HG03439 (cell line): ENCODE data around the gene NLRP1.
"Not testable (repeated sequence)": the region's sequence is repeated elsewhere in the genome, so short reads cannot be mapped to it uniquely, and the experiment has no call there.

ENCODE experiments used
- ATAC-seq: cut with Tn5 transposase; IDR thresholded peaks from one replicate; pipeline ENCODE4 v1.9.1; 2021; ENCODE audit warnings: mild to moderate bottlenecking, moderate library complexity; ENCODE audit not compliant: unreplicated experiment

The NLRP1 gene

DNA sequence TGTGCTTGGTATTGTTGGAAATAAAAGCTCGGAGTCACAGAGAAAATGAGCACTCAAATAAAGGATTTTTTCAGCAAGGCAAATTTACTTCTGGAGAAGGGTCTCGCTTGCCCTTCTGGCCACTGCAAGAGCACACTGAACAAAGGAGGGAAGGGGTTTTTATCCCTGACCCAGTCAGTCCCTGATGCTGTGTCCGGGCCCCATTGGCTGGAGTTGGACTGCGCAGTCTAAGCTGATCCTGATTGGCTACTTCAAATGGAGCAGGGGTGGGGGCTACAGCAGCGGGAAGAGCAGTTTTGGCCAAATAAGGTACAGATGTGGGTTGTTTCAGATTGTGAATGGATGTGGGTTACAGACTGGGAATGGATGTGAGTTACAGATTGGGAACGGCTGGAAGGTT is 4.3 kb upstream of the NLRP1 start:
- ATAC-seq: no peak

DNA sequence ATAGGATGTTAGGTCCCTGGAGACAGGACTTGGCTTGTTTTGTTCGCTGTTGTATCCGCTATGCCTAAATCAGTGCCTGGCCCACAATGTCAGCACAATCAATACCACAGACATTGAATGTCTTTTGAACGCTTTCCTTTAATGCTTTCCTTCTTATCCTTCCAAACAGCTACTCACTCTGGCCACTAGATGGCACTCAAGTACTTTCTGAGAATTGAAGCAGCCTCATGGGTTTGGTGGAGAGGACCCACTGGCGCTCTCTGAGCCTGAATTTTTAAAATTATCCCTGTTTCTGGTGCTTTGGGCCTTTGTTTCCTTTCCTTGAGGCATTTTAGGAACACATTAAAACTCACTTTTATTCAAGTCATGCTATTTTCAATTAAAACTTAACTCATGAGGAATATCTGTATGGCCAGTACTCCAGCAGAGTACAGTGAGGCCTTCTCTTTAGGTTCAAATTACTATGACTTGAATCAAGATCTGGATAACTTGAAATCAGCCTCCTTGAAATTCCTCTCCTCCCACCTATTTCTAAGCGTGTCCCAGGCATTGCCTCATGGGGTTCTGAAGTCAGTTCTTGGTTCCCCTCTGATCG is 3.2 kb upstream of the NLRP1 start:
- ATAC-seq: no peak

DNA sequence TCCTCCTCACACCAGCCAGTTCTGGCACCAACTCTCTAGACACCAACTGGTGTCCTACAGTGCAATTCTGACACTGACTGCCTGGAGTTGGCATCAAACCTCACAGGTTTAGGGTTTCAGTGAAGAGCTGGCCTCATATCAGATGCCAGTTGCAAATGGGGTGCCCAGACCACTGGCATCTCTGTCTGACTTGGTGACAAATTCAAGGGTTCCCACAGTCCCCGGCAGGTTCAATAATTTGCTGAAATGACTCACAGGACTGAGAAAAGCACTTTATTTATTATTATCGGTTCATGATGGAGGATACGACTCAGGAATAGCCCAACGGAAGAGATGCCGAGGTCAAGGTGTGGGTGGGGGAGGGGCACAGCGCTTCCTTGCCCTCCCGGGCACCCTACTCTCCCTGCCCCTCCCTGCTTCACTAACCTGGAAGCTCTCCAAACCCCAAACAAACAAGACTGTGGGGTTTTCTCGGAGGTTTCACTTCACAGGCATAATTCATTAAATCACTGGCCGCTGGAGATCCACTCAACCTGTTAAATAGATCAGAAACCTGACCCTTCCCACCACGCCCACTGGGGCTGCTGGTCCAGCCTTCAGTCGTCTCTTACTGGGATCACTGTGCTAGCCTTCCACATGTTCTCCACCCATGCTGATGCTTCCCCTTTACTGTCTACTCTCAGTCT is 1.7 kb upstream of the NLRP1 start:
- no peak for ATAC-seq

DNA sequence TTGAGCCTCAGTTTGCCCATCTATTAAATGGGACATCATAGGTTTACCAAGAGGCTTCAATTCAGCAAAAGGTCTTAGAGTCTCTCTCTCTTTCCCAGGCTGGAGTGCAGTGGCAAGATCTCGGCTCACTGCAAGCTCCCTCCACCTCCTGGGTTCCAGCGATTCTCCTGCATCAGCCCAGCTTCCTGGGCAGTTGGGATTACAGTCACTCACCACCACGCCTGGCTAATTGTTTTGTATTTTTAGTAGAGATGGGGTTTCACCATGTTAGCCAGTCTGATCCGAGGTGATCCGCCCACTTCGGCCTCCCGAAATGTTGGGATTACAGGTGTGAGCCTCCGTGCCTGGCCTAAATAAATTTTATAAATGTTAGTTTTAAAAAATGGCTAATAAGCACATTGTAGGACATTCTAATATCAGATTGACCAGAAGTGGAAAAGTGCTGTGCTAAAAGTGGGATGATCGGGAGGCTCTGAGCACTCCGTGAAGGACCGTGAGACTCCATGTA is 1.0 kb upstream of the NLRP1 start:
- ATAC-seq: no peak

DNA sequence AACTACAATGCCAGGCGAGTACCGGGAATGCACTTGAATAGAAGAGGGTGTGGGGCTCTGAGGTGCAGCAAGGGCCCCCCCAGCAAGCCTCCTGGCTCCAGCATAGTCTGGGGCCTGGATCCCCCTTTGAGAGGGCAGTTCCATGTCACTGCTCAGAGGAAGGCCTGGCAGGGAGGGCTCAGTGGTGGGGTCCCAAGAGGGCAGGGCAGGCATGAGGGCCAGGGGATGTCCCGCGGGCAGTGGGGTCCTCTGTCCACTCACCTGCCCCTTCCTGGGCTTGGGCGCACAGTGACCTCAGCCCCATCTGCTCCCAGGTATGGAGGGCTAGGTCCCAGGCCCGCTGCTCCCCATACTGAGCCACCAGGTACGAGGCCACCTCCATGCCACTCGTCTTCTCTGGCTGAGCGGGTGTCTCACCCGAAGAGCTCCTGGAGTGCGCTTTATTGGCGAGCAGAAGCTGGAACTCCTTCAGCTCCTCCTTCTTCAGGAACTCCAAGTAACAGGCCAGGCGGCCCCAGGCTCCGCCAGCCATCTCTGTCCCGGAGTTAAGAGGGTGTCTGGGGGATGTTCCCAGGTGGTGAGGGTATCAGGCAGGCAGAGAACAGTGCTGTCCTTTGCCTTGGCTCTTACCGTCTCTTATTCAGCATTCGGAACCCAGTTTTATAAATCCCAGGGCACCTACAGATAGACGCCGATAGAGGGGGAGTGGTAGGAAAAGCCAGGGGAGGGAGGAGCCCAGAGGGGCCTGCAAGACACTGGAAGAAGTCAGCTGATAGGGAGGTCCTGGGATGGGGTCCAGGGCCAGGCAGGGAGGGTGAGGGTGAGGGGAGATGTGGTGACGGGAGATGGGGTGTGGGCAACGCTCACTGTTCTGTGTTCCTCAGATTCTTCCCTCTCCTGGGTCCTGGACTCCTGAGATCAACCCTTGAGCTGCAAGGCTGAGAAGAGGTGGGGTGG is 605 bp downstream of the NLRP1 start:
- no peak for ATAC-seq

DNA sequence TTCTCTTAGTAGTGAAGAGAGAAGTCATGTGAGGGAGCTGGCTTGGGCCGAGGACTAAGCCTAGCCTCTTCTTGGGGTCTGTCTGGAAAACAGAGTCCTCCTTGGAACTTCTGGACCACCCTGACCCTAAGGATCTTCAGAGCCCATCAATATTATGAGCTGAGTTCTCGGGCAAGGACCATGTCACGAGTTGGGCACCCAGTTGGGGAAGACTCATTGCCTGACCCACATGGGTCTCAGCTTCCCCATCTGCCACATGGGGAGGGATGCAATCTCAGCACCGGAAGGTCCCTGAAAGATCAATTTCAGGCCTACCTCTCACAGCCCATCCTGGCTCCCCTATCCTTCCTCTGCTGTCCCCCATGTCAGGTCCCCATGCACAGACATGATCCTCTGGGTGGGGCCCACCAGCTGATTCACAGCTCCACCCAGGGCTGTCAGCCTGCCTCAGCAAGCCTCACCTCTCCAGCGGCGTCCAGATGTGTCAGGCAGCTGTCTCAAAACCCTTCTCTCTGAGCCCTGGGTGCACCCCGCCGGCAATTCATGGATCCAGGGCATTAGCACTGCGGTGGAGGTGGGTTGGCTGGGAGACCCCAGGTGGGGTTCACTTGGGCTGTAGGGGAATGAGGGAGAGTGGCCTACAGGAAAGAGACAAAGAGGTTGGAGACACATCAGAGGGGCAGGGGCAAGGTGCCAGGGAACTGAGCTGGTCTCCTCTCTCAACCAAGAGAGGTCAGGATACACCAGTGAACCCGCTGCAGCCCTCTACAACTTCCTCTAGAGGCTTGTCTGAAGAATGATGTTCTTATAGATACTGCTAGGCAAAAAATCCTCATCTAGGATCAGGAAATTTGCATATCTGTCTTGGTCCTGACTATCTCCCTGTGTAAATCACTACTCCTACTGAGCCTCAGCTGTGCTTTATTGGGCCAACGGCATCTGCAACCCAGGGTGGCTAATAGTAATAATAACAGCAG is 1.8 kb downstream of the NLRP1 start:
- no peak for ATAC-seq

DNA sequence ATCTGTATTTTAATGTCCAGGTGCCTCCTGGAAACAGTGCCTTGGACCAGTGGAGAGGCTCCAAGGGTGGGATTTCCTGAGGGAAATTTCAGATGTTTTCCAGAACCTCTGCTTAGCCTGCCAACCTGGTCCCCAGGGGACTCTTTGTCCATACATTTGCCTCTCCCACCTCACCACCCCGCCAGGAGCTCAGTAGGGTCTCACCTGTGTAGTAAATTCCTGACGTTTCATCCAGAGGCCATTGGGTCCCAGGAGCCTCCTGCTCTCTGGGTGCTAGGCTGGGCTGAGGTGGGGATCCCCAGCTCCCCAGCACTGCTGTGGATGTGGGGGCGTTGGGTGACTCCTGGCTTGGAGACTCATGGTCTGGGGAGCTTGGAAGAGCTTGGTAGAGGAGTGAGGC is 2.7 kb downstream of the NLRP1 start:
- no peak for ATAC-seq

DNA sequence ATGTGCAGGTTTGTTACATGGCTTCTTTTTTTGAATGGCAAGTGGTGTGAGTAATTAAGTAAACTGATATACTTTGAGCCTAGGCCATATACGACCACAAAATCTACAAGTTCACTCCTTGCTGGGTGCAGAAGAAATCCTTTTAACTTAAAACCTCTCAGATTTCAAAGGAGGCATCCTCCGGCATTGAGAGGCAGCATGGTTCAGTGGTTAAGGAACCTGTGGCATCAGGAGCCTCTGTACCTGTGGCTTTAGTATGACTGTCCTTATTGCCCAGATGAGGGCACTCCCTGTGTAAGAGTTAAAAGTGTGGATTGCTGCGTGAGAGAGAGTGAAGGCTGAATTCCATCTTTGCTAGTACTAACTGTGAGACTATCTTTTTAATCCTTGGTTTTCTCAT is 3.3 kb downstream of the NLRP1 start:
- ATAC-seq: no peak

DNA sequence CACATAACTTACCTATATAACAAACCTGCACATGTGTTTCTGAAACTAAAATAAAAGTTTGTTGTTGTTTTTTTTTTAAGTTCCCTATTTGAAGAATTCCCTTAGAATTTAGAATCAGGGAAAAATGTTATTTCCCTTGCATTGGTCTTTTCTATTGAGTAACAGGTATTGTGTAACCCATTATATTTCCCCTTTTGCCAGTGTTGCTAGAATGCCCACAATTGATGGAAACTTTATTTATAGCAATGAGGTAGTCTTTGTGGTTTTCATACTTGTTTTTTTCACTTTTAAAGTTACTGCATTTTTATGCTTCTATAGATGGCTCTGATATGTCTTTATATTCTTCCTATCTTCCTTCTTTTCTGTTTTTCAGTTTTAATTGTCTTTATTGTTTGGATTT is 3.9 kb downstream of the NLRP1 start:
- ATAC-seq: no peak

DNA sequence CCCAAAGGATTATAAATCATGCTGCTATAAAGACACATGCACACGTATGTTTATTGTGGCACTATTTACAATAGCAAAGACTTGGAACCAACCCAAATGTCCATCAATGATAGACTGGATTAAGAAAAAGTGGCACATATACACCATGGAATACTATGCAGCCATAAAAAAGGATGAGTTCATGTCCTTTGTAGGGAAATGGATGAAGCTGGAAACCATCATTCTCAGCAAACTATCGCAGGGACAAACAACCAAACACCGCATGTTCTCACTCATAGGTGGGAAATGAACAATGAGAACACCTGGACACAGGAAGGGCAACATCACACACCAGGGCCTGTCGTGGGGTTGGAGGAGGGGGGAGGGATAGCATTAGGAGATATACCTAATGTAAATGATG is 5.5 kb downstream of the NLRP1 start:
- ATAC-seq: not testable (repeated sequence)

DNA sequence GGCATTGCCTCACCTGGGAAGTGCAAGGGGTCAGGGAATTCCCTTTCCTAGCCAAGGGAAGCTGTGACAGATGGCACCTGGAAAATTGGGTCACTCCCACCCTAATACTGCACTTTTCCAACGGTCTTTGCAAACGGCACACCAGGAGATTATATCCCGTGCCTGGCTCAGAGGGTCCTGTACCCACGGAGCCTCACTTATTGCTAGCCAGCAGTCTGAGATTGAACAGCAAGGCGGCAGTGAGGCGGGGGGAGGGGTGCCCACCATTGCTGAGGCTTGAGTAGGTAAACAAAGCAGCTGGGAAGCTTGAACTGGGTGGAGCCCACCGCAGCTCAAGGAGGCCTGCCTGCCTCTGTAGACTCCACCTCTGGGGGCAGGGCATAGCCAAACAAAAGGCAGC is 11.3 kb downstream of the NLRP1 start:
- not testable (repeated sequence) for ATAC-seq

DNA sequence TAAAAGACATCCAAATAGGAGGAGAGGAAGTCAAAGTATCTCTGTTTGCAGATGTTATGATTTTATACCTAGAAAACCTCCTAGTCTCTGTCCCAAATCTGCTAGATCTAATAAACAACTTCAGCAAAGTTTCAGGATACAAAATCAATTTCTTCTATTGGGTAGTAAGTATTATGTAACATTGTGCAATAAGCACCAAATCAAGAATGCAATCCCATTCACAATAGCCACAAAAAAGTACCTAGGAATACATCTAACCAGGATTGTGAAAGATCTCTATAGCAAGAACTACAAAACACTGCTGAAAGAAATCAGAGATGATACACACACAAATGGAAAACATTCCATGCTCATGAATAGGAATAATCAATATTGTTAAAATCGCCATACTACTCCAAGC is 13.0 kb downstream of the NLRP1 start:
- ATAC-seq: no peak

DNA sequence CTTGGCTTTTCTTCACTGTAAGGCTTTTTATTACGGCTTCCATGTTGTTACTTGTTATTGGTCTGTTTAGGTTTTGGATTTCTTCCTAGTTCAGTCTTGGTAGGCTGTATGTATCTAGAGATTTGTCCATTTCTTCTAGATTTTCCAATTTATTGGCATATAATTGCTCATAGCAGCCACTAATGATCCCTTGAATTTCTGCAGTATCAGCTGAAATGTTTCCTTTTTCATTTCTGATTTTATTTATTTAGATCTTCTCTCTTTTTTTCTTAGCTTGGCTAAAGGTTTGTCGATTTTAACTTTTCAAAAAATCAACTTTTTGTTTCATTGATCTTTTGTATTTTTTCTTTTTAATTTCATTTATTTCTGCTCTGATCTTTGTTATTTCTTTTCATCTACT is 18.5 kb downstream of the NLRP1 start:
- ATAC-seq: no peak

DNA sequence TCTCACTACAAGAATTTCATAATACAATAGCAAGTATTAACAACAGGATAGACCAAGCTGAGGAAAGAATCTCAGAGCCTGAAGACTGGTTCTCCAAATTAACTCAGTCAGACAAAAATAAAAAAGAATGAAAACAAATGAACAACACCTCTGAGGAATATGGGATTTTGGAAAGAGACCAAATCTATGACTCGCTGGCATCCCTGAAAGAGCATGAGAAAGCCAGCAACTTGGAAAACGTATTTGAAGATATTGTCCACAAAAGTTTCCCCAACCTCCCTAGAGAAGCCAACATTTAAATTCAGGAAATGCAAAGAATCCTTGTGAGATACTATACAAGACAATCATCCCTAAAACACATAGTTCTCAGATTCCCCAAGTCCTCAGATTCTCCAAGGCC is 20.9 kb downstream of the NLRP1 start:
- ATAC-seq: no peak

DNA sequence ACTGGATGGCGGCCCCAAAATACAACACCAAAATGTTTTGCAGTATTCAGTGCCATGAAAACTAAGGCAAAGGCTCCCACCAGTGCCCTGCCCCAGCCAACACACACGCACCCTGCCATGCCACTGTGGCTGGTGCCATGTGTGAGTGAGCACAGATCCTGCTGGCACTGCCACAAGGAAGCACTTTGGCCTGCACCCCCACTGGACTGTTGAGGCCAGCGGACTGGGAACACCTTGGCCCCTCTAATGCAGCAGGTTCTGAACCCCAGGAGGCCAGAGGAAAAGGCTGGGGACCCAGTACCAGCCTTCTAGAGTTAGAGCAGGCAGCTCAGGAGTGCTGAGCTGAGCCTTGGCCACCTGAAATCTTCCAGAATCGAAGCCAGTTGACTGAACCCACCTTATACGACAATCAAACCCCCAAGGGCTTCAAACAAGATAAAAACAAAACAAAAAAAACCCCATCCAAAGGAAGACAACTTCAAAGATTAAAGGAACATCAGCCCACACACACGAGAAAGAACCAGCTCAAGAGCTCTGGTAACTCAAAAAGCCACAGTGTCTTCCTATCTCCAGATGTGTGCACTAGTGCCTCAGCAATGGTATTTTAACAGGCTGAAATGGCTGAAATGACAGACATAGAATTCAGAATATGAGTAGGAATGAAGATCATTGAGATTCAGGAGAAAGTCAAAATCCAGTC is 21.5 kb downstream of the NLRP1 start:
- ATAC-seq: no peak

DNA sequence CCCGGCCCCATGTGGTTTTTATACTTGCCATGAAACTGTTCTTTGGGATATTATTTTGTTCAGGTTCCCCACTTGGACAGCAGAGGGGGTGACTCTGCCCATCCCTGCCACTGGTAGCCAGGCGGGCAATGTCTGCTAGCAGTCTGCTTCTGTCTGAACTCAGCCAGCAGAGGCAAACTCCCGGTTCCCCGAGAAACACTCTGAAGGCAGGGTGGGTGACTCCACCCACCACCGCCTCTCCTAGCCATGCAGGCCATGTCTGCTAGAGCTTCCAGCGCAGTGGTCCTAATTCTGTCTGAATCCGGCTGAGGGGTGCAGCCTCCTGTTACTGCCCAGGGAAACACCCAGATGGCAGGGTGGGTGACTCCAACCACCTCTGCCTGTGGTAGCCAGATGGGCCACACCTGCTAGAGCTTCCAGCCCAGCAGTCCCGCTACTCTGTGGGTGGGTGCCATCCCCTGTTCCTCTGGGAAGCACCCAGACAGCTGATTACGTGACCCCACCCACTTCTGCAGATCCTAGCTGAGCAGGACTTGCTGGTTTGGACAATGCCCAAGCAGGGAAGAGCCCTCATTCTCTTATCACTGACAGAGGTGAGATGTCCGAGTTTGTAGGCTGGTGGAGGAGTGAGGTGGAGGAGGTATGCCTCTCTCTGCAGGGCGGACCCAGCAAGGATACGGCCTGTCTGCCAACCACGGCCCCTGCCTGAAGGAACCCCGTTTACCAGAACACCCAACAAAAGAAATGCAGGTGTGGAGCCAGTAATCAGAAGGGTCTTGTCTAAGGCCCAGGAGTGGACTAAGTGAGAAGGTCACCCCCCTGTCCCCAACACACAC is 22.4 kb downstream of the NLRP1 start:
- no peak for ATAC-seq

DNA sequence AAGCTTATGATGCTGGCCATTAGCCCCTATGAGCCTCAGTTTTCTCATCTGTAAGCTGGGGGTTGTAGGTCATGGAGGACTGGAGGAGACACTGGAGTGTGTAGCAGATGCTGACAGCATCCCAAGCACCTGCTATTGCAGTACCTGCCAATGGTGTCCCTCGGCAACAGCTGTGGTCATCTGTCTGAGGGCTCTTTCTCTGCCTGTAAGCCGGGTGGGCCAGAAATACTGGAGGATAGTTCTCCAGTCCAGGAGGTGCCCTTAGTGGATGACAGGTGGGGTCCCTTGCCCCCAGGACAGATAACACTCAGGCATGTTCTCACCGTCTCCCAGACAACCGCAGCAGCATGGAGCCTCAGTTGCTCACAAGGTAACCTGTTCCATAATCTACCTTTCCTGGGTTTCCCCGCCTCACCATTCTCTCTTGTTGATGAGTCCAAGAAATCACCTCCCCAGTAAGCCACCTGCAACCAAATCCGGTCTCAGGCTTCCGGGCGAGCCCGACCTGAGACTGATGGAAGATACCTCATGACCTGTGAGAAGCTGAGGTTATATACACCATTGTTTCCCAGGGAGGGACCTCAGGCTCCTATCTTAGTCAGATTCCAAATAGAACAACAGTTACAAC is 23.8 kb downstream of the NLRP1 start:
- no peak for ATAC-seq
